IPS-18c (cell line): Measurements from ENCODE around the gene OR4D1.

ENCODE experiments used
- H3K4me3 ChIP-seq: 2 replicates; pipeline ENCODE4 v1.7.0; 2013; ENCODE audit warnings: low read depth, mild to moderate bottlenecking, low read length, moderate library complexity; ENCODE audit not compliant: insufficient read depth
- H3K9me3 ChIP-seq: one replicate; pipeline ENCODE4 v1.6.1; 2013; ENCODE audit warnings: mild to moderate bottlenecking, low read length, moderate library complexity; ENCODE audit not compliant: control insufficient read depth, insufficient read depth

Gene OR4D1

GRCh38 chr17:58184308-58184985 is 36.3 kb downstream of the OR4D1 start:
- Histone ChIP-seq H3K4me3 (no peak overlapping the region), H3K9me3 (no peaks in the 10 kb centered on the region)

DNA sequence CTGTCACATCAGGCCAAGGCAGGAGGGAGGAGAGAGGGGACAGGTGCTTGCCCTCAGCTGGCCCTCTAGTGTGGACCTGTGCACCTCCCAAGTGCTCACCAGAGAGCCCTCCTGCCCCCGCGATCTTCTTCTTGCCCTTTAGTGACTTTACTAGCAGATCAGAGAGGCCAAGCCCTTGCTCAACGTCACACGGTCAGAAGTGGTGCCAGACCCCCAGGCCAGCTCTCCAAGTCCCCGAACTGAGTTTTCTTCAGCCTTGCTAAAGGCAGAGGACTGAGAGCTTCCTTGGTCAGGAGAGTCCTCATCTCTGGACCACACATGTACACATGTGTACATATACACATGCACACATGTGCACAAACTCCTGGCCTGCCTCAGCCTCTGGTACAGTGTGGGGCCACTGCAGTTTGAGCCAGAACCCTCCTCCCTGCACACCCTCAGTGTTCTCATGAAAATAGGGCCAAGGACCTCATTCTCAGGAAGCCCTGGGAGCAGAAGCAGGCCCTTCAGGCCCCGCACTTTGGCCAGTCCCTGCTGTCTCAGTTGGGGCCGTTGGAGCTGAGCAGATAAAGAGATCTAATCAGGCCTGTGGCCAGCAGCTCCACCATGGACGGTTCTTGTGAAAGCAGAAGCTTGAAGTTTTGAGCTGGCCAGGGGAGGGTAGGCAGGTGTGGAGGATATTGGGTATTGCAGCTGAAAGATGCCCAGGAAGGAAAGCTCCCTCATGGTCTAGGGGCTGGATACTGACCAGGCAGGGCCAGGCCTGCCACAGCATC is 37.0 kb downstream of the OR4D1 start:
- no peak overlapping the region for H3K4me3 ChIP-seq
- no peaks in the 10 kb centered on the region for H3K9me3 ChIP-seq

DNA sequence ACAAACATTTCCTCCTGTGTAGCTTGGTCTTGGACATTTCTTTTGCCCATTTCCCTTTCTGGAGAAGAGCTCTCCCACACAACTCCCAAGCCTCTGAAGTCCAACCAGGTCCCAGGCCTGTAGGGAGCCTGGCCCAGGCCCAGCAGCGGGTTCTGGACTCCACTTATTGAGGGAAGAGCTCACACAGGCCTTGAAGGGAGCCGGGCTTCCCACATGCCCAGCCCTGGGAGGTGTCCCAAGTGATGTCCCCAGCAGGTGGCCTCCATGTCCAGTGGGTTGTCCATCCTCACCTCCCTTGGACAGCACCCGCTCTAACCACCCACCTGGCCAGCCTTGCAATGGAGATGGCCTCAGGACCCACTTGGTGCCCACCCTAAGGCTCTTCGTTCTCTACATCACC is 38.4 kb downstream of the OR4D1 start:
- Histone ChIP-seq H3K9me3 (no peaks in the 10 kb centered on the region), H3K4me3 (no peak overlapping the region)

DNA sequence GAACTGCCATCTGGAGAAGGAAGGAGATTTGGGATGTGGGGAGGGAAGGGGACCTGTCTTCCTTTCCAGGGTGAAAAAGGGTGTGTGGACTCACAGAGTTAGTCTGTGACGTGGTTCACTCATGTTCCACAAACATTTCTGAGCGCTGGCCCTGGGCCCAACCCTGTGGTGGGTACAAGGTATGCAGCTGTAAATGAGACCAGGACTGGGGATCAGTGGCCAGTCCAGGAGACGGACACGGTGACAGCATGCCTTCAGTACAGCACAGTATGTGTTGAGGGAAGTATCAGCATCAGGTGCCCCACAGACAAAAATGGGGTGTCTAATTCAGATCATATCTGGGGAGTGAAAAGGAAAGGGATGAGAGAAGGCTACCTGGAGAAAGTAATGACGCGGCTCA is 38.9 kb downstream of the OR4D1 start:
- H3K4me3 ChIP-seq, result no peak overlapping the region
- no peaks in the 10 kb centered on the region for H3K9me3 ChIP-seq

GRCh38 chr17:58187675-58188074 is 39.5 kb downstream of the OR4D1 start:
- Histone ChIP-seq H3K4me3 (no peak overlapping the region), H3K9me3 (no peaks in the 10 kb centered on the region)

GRCh38 chr17:58189436-58190146 is 41.4 kb downstream of the OR4D1 start:
- Histone ChIP-seq H3K4me3 (no peak overlapping the region), H3K9me3 (peaks cover 2% of the 10 kb centered on the region)

DNA sequence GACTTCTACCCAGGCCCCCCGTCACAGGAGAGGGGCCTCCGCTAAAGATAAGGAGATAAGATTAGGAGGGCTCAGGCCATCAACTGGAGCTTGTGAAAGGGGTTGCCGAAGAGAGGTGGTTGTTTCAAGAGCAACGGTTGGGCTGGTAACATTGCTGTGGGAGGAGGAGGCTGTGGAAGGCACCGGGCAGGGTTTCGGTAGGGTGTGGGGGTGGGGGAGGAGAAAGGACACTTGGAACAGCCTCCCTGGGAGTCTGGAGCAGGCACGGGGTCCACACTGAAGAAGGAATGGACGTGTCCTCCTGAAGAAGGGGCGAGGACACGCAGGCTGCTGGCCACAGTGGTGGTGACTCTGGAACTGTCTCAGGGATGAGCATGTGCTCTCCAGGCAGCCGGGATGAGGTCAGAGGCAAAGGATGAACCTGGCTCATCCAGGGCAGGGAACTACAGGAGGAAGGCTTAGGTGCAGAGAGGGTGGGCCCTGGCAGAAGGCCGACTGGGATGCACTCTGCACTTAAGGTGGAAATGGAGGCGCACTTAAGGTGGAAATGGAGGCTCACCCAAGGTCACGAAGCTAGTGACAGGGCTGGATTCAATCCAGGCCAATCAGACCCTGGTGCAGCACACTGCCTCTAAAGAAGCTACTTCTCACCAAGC is 43.2 kb downstream of the OR4D1 start:
- Histone ChIP-seq H3K4me3 (no peak overlapping the region), H3K9me3 (peaks cover 2% of the 10 kb centered on the region)

GRCh38 chr17:58192612-58193011 is 44.4 kb downstream of the OR4D1 start, which contains the start of gene EPX:
EPX (plus strand) TSS chr17:58192726; CDS start chr17:58192847, 121 bp downstream.
- Histone ChIP-seq H3K9me3 (peaks cover 2% of the 10 kb centered on the region), H3K4me3 (no peak within 1 kb of the TSS)

DNA sequence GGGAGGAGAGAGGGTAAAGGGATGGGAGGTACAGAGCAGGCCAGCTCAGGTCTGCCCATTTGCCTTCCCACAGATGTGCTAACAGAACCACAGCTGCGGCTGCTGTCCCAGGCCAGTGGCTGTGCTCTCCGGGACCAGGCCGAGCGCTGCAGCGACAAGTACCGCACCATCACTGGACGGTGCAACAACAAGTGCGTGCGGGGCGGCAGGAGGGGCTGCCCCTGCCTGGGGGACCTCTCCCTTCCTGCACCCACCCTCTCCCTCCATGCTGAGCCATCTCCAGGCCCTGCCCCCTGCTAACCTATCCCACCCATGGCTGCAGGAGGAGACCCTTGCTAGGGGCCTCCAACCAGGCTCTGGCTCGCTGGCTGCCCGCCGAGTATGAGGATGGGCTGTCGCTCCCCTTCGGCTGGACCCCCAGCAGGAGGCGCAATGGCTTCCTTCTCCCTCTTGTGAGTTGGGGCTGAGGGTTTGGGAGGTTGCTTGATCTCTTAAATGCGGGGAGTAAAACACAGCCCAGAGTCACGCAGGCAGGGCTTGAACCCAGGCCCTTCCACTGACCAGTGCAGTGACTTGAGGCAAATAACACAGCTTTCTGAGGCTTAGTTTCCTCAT is 45.6 kb downstream of the OR4D1 start:
- Histone ChIP-seq H3K9me3 (peaks cover 4% of the 10 kb centered on the region), H3K4me3 (no peak overlapping the region)

GRCh38 chr17:58195518-58196123 is 47.4 kb downstream of the OR4D1 start:
- Histone ChIP-seq H3K9me3 (peaks cover 4% of the 10 kb centered on the region), H3K4me3 (no peak overlapping the region)

GRCh38 chr17:58196610-58197009 is 48.4 kb downstream of the OR4D1 start:
- H3K4me3 ChIP-seq, result no peak overlapping the region
- H3K9me3 ChIP-seq, result peaks cover 4% of the 10 kb centered on the region

- peaks cover 2% of the 10 kb centered on the region for H3K9me3 ChIP-seq
- no peak overlapping the region for H3K4me3 ChIP-seq
These were observed 51.9 kb downstream of the OR4D1 start for GRCh38 chr17:58200024-58200633.

DNA sequence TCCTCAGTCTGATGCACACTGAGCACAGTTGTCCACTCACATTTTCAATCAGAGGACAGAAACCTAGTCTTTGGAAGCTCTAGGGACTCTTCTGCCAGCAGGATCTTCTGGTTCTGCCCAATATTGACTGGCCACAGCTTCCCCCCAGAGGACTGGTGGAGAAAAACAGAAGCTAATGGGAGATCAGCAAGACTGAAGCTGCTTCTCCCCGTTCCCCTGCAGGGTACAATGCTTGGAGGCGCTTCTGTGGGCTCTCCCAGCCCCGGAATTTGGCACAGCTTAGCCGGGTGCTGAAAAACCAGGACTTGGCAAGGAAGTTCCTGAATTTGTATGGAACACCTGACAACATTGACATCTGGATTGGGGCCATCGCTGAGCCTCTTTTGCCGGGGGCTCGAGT is 54.7 kb downstream of the OR4D1 start:
- no peak overlapping the region for H3K4me3 ChIP-seq

GRCh38 chr17:58204796-58205195 is 56.6 kb downstream of the OR4D1 start:
- no peak overlapping the region for H3K4me3 ChIP-seq

More for the DNA sequence above, 54.7 kb downstream of the OR4D1 start:
- H3K9me3 ChIP-seq, result peaks cover 2% of the 10 kb centered on the region

DNA sequence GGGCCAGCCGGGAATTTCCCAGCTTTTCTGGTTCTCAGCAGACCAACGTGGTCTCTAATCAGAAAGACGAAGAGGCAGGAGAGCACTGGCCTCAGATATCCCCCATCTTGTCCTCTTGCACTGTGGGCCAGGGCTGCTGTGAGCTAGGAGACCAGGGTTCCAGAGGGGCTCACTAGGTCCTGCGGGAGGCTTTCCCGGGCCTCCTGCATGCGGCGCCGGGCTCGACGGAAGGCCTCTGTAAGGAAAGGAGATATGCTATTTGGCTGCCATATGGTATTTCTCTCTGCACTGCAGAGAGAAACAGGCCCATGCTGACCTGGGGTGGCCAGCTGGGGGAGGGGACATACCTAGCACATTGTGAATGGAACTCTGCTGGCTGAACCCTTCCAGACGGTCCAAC is 57.8 kb downstream of the OR4D1 start:
- Histone ChIP-seq H3K9me3 (no peaks in the 10 kb centered on the region), H3K4me3 (no peak overlapping the region)

More at GRCh38 chr17:58204796-58205195, 56.6 kb downstream of the OR4D1 start:
- no peaks in the 10 kb centered on the region for H3K9me3 ChIP-seq

GRCh38 chr17:58207451-58207850 is 59.3 kb downstream of the OR4D1 start:
- H3K4me3 ChIP-seq, result no peak overlapping the region
- no peaks in the 10 kb centered on the region for H3K9me3 ChIP-seq
